ENCODE measurements around the gene TMEM63C. TPM values are rescaled to one million over a fixed set of nuclear protein-coding genes. Genes with fewer than 3 reads are reported as not detected.

The TMEM63C gene
- total and polyA plus RNA-seq, 2 donors from 2014 or later, result 0.84 to 1.9 TPM

DNA sequence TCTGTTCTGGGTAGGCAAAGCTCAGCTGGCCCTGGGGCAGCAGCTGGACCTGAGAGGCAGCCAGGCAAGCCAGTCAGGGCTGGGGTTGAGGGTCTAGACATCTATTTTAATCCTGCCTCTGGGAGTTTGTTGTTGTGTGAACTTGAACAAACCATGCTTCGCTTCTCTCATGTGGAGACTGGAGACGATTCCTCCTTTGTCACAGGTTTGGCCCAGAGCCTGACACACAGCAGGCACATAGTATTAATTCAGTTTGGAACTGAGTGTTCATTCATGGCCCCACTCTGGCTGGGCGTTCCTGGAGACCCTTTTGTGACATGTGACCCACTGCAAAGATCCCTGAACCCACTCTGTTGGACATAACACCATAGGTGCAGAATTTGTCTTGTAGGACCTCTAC, 50.1 kb downstream of the TMEM63C start:
- DNase-seq, result no peak
- Histone ChIP-seq H3K4me1 (ENCODE audit: control insufficient read depth in 2 of 3, insufficient read depth in 2 of 3, low read depth in 1 of 3, low read length in 3 of 3) (no peaks in the 10 kb centered on the region), H3K9ac (ENCODE audit: low read length in 3 of 3) (no peak overlapping the region), H3K4me3 (ENCODE audit: low read length in 3 of 3) (no peak overlapping the region), H3K9me3 (ENCODE audit: control insufficient read depth in 2 of 3, insufficient read depth in 1 of 3, low read length in 3 of 3) (peaks cover 0 to 3% (median 0%) of the 10 kb centered on the region in 3 donors), H3K27me3 (ENCODE audit: control insufficient read depth, insufficient read depth, low read length) (no peaks in the 10 kb centered on the region), H3K36me3 (ENCODE audit: control insufficient read depth in 2 of 3, insufficient read depth in 3 of 3, low read length in 3 of 3) (no peaks in the 10 kb centered on the region), H3K27ac (ENCODE audit: low read depth in 2 of 2, low read length in 2 of 2) (no peak overlapping the region)
- no peak for FAIRE-seq
- intact Hi-C loops (cut with DNase I), result no loop called here
- TF ChIP-seq, protein P1, sequence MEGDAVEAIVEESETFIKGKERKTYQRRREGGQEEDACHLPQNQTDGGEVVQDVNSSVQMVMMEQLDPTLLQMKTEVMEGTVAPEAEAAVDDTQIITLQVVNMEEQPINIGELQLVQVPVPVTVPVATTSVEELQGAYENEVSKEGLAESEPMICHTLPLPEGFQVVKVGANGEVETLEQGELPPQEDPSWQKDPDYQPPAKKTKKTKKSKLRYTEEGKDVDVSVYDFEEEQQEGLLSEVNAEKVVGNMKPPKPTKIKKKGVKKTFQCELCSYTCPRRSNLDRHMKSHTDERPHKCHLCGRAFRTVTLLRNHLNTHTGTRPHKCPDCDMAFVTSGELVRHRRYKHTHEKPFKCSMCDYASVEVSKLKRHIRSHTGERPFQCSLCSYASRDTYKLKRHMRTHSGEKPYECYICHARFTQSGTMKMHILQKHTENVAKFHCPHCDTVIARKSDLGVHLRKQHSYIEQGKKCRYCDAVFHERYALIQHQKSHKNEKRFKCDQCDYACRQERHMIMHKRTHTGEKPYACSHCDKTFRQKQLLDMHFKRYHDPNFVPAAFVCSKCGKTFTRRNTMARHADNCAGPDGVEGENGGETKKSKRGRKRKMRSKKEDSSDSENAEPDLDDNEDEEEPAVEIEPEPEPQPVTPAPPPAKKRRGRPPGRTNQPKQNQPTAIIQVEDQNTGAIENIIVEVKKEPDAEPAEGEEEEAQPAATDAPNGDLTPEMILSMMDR (IDR thresholded peaks at IDR 0.05; ENCODE audit: borderline replicate concordance, extremely low read depth, insufficient read depth), result no peak

DNA sequence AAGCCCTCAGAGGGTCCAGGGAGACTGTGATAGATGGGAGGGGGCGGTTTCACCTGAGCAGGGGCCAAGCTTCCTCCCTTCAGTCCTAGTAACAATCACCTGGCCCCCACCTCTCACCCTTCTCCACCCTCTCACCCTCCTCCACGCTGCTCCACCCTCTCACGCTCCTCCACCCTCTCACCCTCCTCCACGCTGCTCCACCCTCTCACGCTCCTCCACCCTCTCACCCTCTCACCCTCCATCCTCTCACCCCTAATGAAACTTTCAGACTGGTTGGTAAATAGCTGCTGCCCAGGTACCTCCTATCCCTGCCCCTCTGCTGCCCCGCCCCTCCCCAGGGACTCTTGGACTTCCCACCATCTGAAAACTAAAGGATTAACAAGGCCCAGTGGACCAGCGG, 55.2 kb downstream of the TMEM63C start:
- no peaks in the 10 kb centered on the region for H3K36me3 ChIP-seq (ENCODE audit: control insufficient read depth in 2 of 3, insufficient read depth in 3 of 3, low read length in 3 of 3)
- FAIRE-seq, result no peak
- H3K27ac ChIP-seq (ENCODE audit: low read depth in 2 of 2, low read length in 2 of 2), result no peak overlapping the region
- H3K9me3 ChIP-seq (ENCODE audit: control insufficient read depth in 2 of 3, insufficient read depth in 1 of 3, low read length in 3 of 3), result no peaks in the 10 kb centered on the region
- no peaks in the 10 kb centered on the region for H3K4me1 ChIP-seq (ENCODE audit: control insufficient read depth in 2 of 3, insufficient read depth in 2 of 3, low read depth in 1 of 3, low read length in 3 of 3)
- no peak overlapping the region for H3K4me3 ChIP-seq (ENCODE audit: low read length in 3 of 3)
- H3K9ac ChIP-seq (ENCODE audit: low read length in 3 of 3), result no peak overlapping the region
- DNase-seq, result no peak
- TF ChIP-seq, protein P1 (IDR thresholded peaks at IDR 0.05; ENCODE audit: borderline replicate concordance, extremely low read depth, insufficient read depth), result no peak
- no peaks in the 10 kb centered on the region for H3K27me3 ChIP-seq (ENCODE audit: control insufficient read depth, insufficient read depth, low read length)
- intact Hi-C loops (cut with DNase I), result no loop called here

DNA sequence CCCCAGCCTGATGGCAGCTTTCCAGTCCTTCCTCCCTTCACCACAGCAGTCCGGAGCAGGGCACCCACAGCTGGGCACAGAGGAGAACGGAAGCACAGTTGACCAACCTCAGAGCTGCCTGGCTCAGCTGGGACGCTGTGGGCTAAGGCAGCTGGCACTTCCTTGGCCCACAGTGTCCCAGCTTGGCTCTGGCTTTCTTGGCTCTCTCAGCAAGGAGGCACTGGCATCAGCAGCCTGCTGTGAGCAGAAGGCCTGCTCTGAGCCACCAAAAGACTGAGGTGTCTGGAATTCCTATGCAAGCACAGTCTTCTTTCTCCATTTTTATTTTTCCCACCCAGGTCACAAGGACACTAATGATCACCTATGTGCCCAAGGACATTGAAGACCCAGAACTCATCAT, 56.8 kb downstream of the TMEM63C start:
- no peak overlapping the region for H3K4me3 ChIP-seq (ENCODE audit: low read length in 3 of 3)
- FAIRE-seq, result no peak

More for the DNA sequence above, 56.8 kb downstream of the TMEM63C start:
- no peak overlapping the region for H3K27ac ChIP-seq (ENCODE audit: low read depth in 2 of 2, low read length in 2 of 2)
- H3K9me3 ChIP-seq (ENCODE audit: control insufficient read depth in 2 of 3, insufficient read depth in 1 of 3, low read length in 3 of 3), result no peaks in the 10 kb centered on the region
- TF ChIP-seq, protein P1 (IDR thresholded peaks at IDR 0.05; ENCODE audit: borderline replicate concordance, extremely low read depth, insufficient read depth), result no peak
- DNase-seq, result no peak
- no peaks in the 10 kb centered on the region for H3K4me1 ChIP-seq (ENCODE audit: control insufficient read depth in 2 of 3, insufficient read depth in 2 of 3, low read depth in 1 of 3, low read length in 3 of 3)
- H3K36me3 ChIP-seq (ENCODE audit: control insufficient read depth in 2 of 3, insufficient read depth in 3 of 3, low read length in 3 of 3), result no peaks in the 10 kb centered on the region
- no peaks in the 10 kb centered on the region for H3K27me3 ChIP-seq (ENCODE audit: control insufficient read depth, insufficient read depth, low read length)
- no peak overlapping the region for H3K9ac ChIP-seq (ENCODE audit: low read length in 3 of 3)
- intact Hi-C loops (cut with DNase I), result no loop called here

Measured in kidney (tissue), 14 donors.